T-helper 1 cell treated with Interleukin-12 subunit alpha and Interleukin-12 subunit beta and Interleukin-4 antibody, amounts not matched to agents 30 ng/mL and 1 ng/mL, for 36 hours (primary cell): ENCODE data around the gene PLK1. TPM values are rescaled to one million over a fixed set of nuclear protein-coding genes. Genes with fewer than 3 reads are reported as not detected.
"Not testable (repeated sequence)": the region's sequence is repeated elsewhere in the genome, so short reads cannot be mapped to it uniquely, and the experiment has no call there.

Experiments
- intact Hi-C: fragments of 100-400 bp; cut with micrococcal nuclease; formaldehyde crosslinking; loops from one replicate; pipeline ENCODE4 v1.15.1; 2024
- total RNA-seq: library from RNA; stranded (reverse); gene quantifications from 2 replicates; pipeline ENCODE4 v1.2.3, GENCODE V29; 2022

The PLK1 gene
- total RNA-seq, 1 donor from 2014 or later, result 78.1 TPM

GRCh38 chr16:23706439-23706838, 27.8 kb downstream of the PLK1 start:
- intact Hi-C loops, result no loop called here

- intact Hi-C loops, result no loop called here
These were observed 30.8 kb downstream of the PLK1 start for GRCh38 chr16:23709536-23709935.

GRCh38 chr16:23710008-23710407, 31.3 kb downstream of the PLK1 start:
- intact Hi-C loops, result no loop called here

- intact Hi-C loops, result no loop called here
These were observed 31.8 kb downstream of the PLK1 start for GRCh38 chr16:23710504-23710903.

- intact Hi-C loops, result no loop called here
These were observed 33.1 kb downstream of the PLK1 start for GRCh38 chr16:23711785-23712184.

GRCh38 chr16:23712976-23713375, 34.3 kb downstream of the PLK1 start, which contains the start of gene ERN2:
Gene ERN2, minus strand, starts transcription at chr16:23713222. Its CDS starts 35 bp downstream, at chr16:23713187.
- intact Hi-C loops, result no loop called here

- intact Hi-C loops, result no loop called here
These were observed 37.8 kb downstream of the PLK1 start for GRCh38 chr16:23716484-23716883.

- intact Hi-C loops, result not testable (repeated sequence)
These were observed 44.0 kb downstream of the PLK1 start for GRCh38 chr16:23722613-23723240.

- intact Hi-C loops, result no loop called here
These were observed 45.6 kb downstream of the PLK1 start for GRCh38 chr16:23724096-23724784.

GRCh38 chr16:23724785-23725131, 46.1 kb downstream of the PLK1 start:
- intact Hi-C loops, result no loop called here

GRCh38 chr16:23726710-23727109, 48.0 kb downstream of the PLK1 start:
- intact Hi-C loops, result no loop called here

- intact Hi-C loops, result no loop called here
These were observed 49.4 kb downstream of the PLK1 start for GRCh38 chr16:23728112-23728477.

GRCh38 chr16:23729503-23730424, 51.1 kb downstream of the PLK1 start:
- intact Hi-C loops, result loop anchor here (10.0 kb wide), 1 partner anchor 65 kb away; no protein-coding TSS in a partner anchor

GRCh38 chr16:23734176-23734893, 55.6 kb downstream of the PLK1 start:
- intact Hi-C loops, result loop anchor here (2.0 to 10.0 kb wide), 3 partner anchors 60 to 770 kb away; no protein-coding TSS in a partner anchor

- intact Hi-C loops, result loop anchor here (10.0 kb wide), 1 partner anchor 57 kb away; no protein-coding TSS in a partner anchor
These were observed 58.8 kb downstream of the PLK1 start for GRCh38 chr16:23737423-23738028.

- intact Hi-C loops, result loop anchor here (10.0 kb wide), 1 partner anchor 55 kb away; no protein-coding TSS in a partner anchor
These were observed 60.8 kb downstream of the PLK1 start for GRCh38 chr16:23739516-23739915.
